ENCODE data around the gene EXOC6.

The EXOC6 gene

DNA sequence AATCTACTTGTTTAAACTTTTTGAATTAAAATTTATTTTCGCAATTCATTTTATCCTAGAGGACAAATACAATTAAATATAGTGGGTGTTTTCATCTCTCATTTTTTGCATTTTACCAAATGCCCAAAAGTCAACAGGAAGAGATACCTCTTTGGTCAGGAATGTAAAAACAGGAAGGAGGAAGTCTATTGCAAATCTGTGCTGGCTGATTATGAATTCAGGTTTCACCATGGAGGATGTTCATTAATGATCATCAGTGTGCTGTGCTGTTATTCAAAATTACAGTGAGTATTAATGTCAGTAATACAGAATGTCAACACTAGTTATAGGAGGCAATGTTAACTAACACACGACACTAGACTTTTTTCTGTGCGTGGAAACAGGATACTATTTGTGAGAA, 24.7 kb downstream of the EXOC6 start:
- H3K4me1 ChIP-seq (ENCODE audit: control insufficient read depth in 1 of 2, insufficient read depth in 2 of 2, low read length in 2 of 2), result no peaks in the 10 kb centered on the region
- no peaks in the 10 kb centered on the region for H3K9me3 ChIP-seq (ENCODE audit: control insufficient read depth in 1 of 2, low read length in 2 of 2)
- H3K9ac ChIP-seq (ENCODE audit: low read depth in 1 of 2, low read length in 2 of 2), result no peak overlapping the region
- H3K27me3 ChIP-seq (ENCODE audit: control insufficient read depth in 1 of 2, insufficient read depth in 2 of 2, low read length in 2 of 2), result no peaks in the 10 kb centered on the region
- no peak overlapping the region for H3K27ac ChIP-seq (ENCODE audit: low read depth, low read length)
- no peaks in the 10 kb centered on the region for H3K36me3 ChIP-seq (ENCODE audit: control insufficient read depth in 1 of 2, insufficient read depth in 2 of 2, low read length in 2 of 2)
- H3K4me3 ChIP-seq (ENCODE audit: low read depth in 1 of 2, low read length in 2 of 2), result no peak overlapping the region

DNA sequence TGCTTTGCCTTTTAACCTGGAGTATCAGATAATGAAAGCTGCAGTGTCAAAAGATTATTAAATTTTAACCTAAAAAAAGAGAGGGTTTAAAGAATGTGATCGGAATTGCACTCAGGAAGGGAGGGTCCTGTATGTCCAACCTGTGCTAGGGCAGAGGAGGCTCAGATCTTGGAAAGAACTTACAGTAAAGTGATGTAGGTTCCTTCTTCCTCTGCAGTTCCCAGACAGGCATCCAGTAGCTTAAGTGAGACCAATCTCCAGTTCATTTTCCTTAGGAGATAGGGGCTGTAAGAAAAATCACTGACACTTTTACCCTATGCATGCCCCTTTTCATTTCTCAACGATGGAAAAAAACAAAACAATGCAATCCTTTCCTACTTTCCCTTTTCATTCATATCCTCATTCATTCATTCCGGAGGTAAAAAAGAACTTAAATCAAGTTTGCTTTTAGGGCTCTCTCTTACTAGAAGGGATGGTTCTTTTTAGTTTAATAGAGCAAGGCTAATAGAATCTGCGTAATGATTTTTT, 28.3 kb downstream of the EXOC6 start:
- H3K36me3 ChIP-seq (ENCODE audit: control insufficient read depth in 1 of 2, insufficient read depth in 2 of 2, low read length in 2 of 2), result no peaks in the 10 kb centered on the region
- no peaks in the 10 kb centered on the region for H3K27me3 ChIP-seq (ENCODE audit: control insufficient read depth in 1 of 2, insufficient read depth in 2 of 2, low read length in 2 of 2)
- no peak overlapping the region for H3K9ac ChIP-seq (ENCODE audit: low read depth in 1 of 2, low read length in 2 of 2)
- no peak overlapping the region for H3K4me3 ChIP-seq (ENCODE audit: low read depth in 1 of 2, low read length in 2 of 2)
- no peak overlapping the region for H3K27ac ChIP-seq (ENCODE audit: low read depth, low read length)
- H3K4me1 ChIP-seq (ENCODE audit: control insufficient read depth in 1 of 2, insufficient read depth in 2 of 2, low read length in 2 of 2), result no peaks in the 10 kb centered on the region
- no peaks in the 10 kb centered on the region for H3K9me3 ChIP-seq (ENCODE audit: control insufficient read depth in 1 of 2, low read length in 2 of 2)

DNA sequence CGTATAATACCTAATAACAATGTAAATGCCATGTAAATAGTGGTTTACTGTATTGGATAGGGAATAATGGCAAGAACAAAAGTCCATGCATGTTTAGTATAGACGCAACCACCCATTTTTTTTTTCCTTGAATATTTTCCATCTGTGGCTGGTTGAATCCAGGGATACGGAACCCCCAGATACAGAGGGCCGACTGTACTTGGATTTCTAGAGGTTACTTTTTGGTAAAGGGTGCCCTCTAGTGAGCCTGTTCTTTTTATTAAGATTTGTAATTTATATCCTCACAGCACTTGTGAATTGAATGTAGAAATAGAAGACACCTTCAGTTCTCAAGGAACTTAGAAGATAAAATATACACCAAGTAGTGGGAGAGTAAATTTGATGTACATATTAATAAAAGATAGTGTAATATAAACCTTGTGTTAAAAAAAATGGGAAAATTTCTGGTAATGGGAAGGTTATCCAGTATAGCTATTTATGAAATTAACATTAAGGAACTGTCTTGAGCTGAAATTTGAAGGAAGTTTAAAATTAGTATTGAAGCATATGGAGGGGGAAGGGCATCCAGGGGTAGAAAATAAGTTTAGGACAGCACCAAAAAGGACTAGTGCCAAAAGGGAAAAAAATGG, 32.0 kb downstream of the EXOC6 start:
- no peaks in the 10 kb centered on the region for H3K9me3 ChIP-seq (ENCODE audit: control insufficient read depth in 1 of 2, low read length in 2 of 2)
- H3K27me3 ChIP-seq (ENCODE audit: control insufficient read depth in 1 of 2, insufficient read depth in 2 of 2, low read length in 2 of 2), result no peaks in the 10 kb centered on the region
- H3K9ac ChIP-seq (ENCODE audit: low read depth in 1 of 2, low read length in 2 of 2), result no peak overlapping the region
- no peaks in the 10 kb centered on the region for H3K4me1 ChIP-seq (ENCODE audit: control insufficient read depth in 1 of 2, insufficient read depth in 2 of 2, low read length in 2 of 2)
- H3K4me3 ChIP-seq (ENCODE audit: low read depth in 1 of 2, low read length in 2 of 2), result no peak overlapping the region
- no peaks in the 10 kb centered on the region for H3K36me3 ChIP-seq (ENCODE audit: control insufficient read depth in 1 of 2, insufficient read depth in 2 of 2, low read length in 2 of 2)
- H3K27ac ChIP-seq (ENCODE audit: low read depth, low read length), result no peak overlapping the region

DNA sequence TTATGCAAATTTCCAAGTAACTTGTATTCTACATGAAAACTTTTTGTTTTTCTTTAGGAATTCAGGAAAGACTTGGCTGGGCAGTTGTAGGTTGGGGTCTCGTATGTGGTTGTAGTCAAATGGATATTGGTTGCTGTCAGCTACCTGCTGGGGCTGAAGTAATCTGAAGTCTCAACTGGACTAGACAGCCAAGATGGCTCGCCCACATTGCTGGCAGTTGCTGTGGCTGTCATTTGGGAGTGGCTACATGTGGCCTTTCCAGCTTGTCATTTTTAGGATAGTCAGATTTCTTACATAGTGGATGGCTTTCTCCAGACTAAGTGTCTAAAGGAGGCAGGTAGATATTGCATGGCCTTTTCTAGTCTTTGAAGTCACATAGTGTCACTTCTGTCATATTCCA, 32.6 kb downstream of the EXOC6 start:
- no peak overlapping the region for H3K27ac ChIP-seq (ENCODE audit: low read depth, low read length)
- no peaks in the 10 kb centered on the region for H3K4me1 ChIP-seq (ENCODE audit: control insufficient read depth in 1 of 2, insufficient read depth in 2 of 2, low read length in 2 of 2)
- no peaks in the 10 kb centered on the region for H3K36me3 ChIP-seq (ENCODE audit: control insufficient read depth in 1 of 2, insufficient read depth in 2 of 2, low read length in 2 of 2)
- no peaks in the 10 kb centered on the region for H3K9me3 ChIP-seq (ENCODE audit: control insufficient read depth in 1 of 2, low read length in 2 of 2)
- no peak overlapping the region for H3K9ac ChIP-seq (ENCODE audit: low read depth in 1 of 2, low read length in 2 of 2)
- H3K27me3 ChIP-seq (ENCODE audit: control insufficient read depth in 1 of 2, insufficient read depth in 2 of 2, low read length in 2 of 2), result no peaks in the 10 kb centered on the region
- no peak overlapping the region for H3K4me3 ChIP-seq (ENCODE audit: low read depth in 1 of 2, low read length in 2 of 2)

DNA sequence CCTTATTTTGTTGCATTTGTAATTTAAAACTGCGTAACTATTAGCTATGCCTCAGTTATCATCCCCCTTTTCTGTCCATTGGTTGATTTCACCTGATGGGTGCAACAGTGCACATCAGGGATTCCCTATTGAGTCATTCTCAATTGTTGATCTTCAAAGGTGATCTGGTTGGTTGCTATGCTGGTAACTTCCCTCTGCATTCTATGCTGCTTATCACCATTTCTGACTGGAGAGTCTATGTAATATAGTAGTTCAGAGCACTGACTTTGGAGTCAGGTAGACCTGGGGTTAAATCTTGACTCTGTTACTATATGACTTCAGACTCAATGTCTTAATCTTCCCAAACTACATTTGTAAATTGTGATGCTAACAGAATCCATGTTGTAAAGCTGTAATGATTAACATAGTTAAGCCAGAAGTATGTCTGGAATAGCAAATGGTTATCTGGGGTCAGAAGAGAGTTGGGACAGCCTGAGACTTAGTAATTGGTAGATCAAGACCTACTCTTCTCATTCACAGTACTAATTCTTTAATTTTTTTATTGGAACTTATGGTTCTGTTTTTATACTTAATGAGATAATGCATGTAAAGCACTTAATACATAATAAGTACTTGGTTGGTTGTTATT, 38.1 kb downstream of the EXOC6 start:
- Histone ChIP-seq H3K27me3 (ENCODE audit: control insufficient read depth in 1 of 2, insufficient read depth in 2 of 2, low read length in 2 of 2) (no peaks in the 10 kb centered on the region), H3K4me1 (ENCODE audit: control insufficient read depth in 1 of 2, insufficient read depth in 2 of 2, low read length in 2 of 2) (no peaks in the 10 kb centered on the region), H3K4me3 (ENCODE audit: low read depth in 1 of 2, low read length in 2 of 2) (no peak overlapping the region), H3K27ac (ENCODE audit: low read depth, low read length) (no peak overlapping the region), H3K36me3 (ENCODE audit: control insufficient read depth in 1 of 2, insufficient read depth in 2 of 2, low read length in 2 of 2) (no peaks in the 10 kb centered on the region), H3K9ac (ENCODE audit: low read depth in 1 of 2, low read length in 2 of 2) (no peak overlapping the region), H3K9me3 (ENCODE audit: control insufficient read depth in 1 of 2, low read length in 2 of 2) (no peaks in the 10 kb centered on the region)

DNA sequence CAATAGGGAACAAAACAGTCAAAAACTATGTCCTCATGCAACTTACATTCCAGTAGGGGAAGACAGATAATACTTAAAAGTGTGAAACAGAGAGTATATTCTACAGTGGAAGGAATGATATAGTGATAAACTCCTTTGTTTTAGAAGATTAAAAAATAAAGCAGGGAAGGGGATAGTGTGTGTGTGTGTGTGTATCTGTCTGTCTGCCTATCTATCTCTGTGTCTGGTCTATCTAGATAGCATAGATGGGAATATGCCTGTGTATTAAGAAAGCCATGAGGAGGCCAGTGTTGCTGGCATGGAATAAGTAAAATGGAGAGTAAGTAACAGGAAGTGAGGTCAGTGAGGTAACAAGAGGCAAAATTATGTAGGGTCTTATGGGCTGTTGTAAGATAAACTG, 42.2 kb downstream of the EXOC6 start:
- no peak overlapping the region for H3K9ac ChIP-seq (ENCODE audit: low read depth in 1 of 2, low read length in 2 of 2)
- H3K27ac ChIP-seq (ENCODE audit: low read depth, low read length), result no peak overlapping the region
- H3K4me1 ChIP-seq (ENCODE audit: control insufficient read depth in 1 of 2, insufficient read depth in 2 of 2, low read length in 2 of 2), result peaks cover 8 to 17% of the 10 kb centered on the region in 2 donors
- no peaks in the 10 kb centered on the region for H3K36me3 ChIP-seq (ENCODE audit: control insufficient read depth in 1 of 2, insufficient read depth in 2 of 2, low read length in 2 of 2)
- H3K27me3 ChIP-seq (ENCODE audit: control insufficient read depth in 1 of 2, insufficient read depth in 2 of 2, low read length in 2 of 2), result no peaks in the 10 kb centered on the region
- H3K4me3 ChIP-seq (ENCODE audit: low read depth in 1 of 2, low read length in 2 of 2), result no peak overlapping the region
- H3K9me3 ChIP-seq (ENCODE audit: control insufficient read depth in 1 of 2, low read length in 2 of 2), result no peaks in the 10 kb centered on the region

DNA sequence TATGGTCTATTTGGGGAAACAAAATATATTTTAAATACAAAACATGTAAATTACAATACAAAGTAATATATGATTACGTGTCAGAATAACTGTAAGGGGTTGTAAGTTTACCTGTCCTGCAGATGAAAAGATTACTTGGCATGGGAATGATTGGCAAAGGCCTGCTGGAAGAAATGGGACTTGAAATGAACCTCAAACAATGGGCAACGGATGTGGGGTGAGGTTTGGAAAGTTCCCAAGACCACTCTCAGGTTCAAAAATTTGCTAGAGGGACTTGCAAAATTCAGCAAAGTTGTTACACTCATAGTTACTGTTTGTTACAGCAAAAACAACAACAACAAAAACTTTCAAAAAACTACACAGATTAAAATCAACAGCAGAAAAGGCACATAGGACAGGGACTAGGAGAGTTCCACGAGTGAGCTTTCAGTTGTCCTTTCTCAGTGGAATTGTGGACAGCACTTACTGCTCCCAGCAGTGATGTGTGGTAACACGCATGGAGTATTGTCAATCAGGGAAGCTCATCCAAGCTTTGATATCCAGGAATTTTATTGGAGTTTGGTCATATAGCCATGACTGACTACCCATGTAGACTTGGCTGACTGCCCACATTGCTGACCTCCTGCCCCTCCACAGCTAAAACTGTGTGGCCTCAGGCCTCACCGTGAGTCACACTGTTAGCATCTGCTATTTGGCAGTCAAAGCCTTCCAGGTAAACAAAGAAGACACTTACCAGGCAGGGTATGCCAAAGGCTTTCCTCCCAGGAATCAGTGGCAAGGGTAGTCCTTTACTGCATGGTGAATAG, 43.8 kb downstream of the EXOC6 start:
- Histone ChIP-seq H3K9ac (ENCODE audit: low read depth in 1 of 2, low read length in 2 of 2) (no peak overlapping the region), H3K27me3 (ENCODE audit: control insufficient read depth in 1 of 2, insufficient read depth in 2 of 2, low read length in 2 of 2) (no peaks in the 10 kb centered on the region), H3K4me1 (ENCODE audit: control insufficient read depth in 1 of 2, insufficient read depth in 2 of 2, low read length in 2 of 2) (peaks cover 8 to 17% of the 10 kb centered on the region in 2 donors), H3K36me3 (ENCODE audit: control insufficient read depth in 1 of 2, insufficient read depth in 2 of 2, low read length in 2 of 2) (peaks cover 0 to under 1% of the 10 kb centered on the region in 2 donors), H3K4me3 (ENCODE audit: low read depth in 1 of 2, low read length in 2 of 2) (no peak overlapping the region), H3K27ac (ENCODE audit: low read depth, low read length) (no peak overlapping the region), H3K9me3 (ENCODE audit: control insufficient read depth in 1 of 2, low read length in 2 of 2) (no peaks in the 10 kb centered on the region)

DNA sequence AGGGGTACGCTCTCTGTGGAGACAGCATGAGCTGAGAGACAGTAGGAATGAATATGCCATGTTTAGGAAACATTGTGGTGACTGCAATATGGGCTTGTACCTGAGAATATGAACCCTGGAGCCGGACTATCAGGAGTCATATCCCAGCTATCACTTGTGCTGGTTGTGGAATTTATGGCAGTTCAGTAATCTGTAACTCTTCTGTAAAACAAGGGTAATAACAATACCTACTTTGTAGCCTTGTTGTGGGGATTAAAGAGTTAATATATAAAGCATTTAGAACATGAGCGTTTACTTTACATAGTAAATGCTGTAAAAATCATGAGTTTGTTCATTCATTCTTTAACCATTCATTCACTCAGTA, 44.4 kb downstream of the EXOC6 start:
- Histone ChIP-seq H3K27me3 (ENCODE audit: control insufficient read depth in 1 of 2, insufficient read depth in 2 of 2, low read length in 2 of 2) (no peaks in the 10 kb centered on the region), H3K27ac (ENCODE audit: low read depth, low read length) (no peak overlapping the region), H3K36me3 (ENCODE audit: control insufficient read depth in 1 of 2, insufficient read depth in 2 of 2, low read length in 2 of 2) (peaks cover 0 to 7% of the 10 kb centered on the region in 2 donors), H3K9ac (ENCODE audit: low read depth in 1 of 2, low read length in 2 of 2) (no peak overlapping the region), H3K4me1 (ENCODE audit: control insufficient read depth in 1 of 2, insufficient read depth in 2 of 2, low read length in 2 of 2) (peaks cover 8 to 17% of the 10 kb centered on the region in 2 donors), H3K9me3 (ENCODE audit: control insufficient read depth in 1 of 2, low read length in 2 of 2) (no peaks in the 10 kb centered on the region), H3K4me3 (ENCODE audit: low read depth in 1 of 2, low read length in 2 of 2) (no peak overlapping the region)

DNA sequence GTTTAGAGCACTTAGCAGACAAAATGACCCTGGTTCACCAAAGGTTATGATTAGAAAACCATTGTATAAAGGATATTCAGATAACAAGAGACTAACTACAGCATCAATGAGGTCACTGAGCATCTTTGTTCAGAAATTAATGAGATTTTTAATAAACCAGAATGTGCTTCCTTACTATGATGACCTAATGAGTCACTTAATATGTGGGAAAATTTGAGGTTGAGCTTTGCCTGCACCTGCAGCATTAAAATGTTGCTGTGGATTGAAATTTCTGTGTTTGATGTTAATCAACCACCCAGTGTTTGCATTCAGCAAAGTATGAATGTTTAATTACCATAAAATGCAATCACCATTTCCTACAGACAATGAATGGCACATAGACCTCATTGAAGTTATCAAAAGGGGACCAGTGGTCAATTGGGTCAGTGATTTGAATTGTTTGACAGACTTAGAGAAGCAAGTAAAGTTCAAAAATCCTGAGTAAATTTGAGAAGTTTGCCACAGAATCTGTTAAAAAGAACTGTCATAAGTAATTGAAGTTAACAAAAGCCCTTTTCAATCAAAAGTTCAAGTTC, 45.8 kb downstream of the EXOC6 start:
- no peak overlapping the region for H3K9ac ChIP-seq (ENCODE audit: low read depth in 1 of 2, low read length in 2 of 2)
- no peak overlapping the region for H3K27ac ChIP-seq (ENCODE audit: low read depth, low read length)
- H3K4me3 ChIP-seq (ENCODE audit: low read depth in 1 of 2, low read length in 2 of 2), result no peak overlapping the region
- H3K36me3 ChIP-seq (ENCODE audit: control insufficient read depth in 1 of 2, insufficient read depth in 2 of 2, low read length in 2 of 2), result peaks cover 0 to 7% of the 10 kb centered on the region in 2 donors
- no peaks in the 10 kb centered on the region for H3K9me3 ChIP-seq (ENCODE audit: control insufficient read depth in 1 of 2, low read length in 2 of 2)
- peaks cover 8 to 17% of the 10 kb centered on the region in 2 donors for H3K4me1 ChIP-seq (ENCODE audit: control insufficient read depth in 1 of 2, insufficient read depth in 2 of 2, low read length in 2 of 2)
- H3K27me3 ChIP-seq (ENCODE audit: control insufficient read depth in 1 of 2, insufficient read depth in 2 of 2, low read length in 2 of 2), result no peaks in the 10 kb centered on the region

DNA sequence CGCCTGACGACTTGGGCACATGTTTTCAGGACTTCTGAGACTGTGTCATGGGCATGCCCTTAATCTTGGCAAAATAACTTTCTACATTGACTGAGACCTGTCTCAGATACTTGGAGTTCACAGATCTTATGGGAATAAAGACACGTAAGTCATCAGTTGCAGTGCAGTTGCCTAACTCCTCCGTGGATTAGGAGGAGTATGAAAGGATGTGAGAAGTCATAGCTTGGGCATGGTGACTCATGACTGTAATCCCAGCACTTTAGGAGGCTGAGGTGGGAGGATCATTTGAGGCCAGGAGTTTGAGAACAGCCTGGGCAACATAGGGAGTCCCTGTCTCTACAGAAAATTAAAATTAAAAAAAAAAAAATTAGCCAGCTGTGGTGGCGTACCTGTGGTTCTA, 49.6 kb downstream of the EXOC6 start:
- no peaks in the 10 kb centered on the region for H3K9me3 ChIP-seq (ENCODE audit: control insufficient read depth in 1 of 2, low read length in 2 of 2)
- no peak overlapping the region for H3K9ac ChIP-seq (ENCODE audit: low read depth in 1 of 2, low read length in 2 of 2)
- peaks cover 0 to 7% of the 10 kb centered on the region in 2 donors for H3K36me3 ChIP-seq (ENCODE audit: control insufficient read depth in 1 of 2, insufficient read depth in 2 of 2, low read length in 2 of 2)
- no peak overlapping the region for H3K4me3 ChIP-seq (ENCODE audit: low read depth in 1 of 2, low read length in 2 of 2)
- no peak overlapping the region for H3K27ac ChIP-seq (ENCODE audit: low read depth, low read length)
- H3K27me3 ChIP-seq (ENCODE audit: control insufficient read depth in 1 of 2, insufficient read depth in 2 of 2, low read length in 2 of 2), result no peaks in the 10 kb centered on the region
- peaks cover 0 to 6% of the 10 kb centered on the region in 2 donors for H3K4me1 ChIP-seq (ENCODE audit: control insufficient read depth in 1 of 2, insufficient read depth in 2 of 2, low read length in 2 of 2)

All from duodenal mucosa (tissue), 2 donors.